SK-N-SH (cell line): ENCODE measurements around the gene HCN4. TPM values are rescaled to one million over a fixed set of nuclear protein-coding genes. Genes with fewer than 3 reads are reported as not detected.

Experiments used
- CTCF ChIA-PET: fragments of 300-600, 350-600 bp; formaldehyde crosslinking; extraction: SDS; loops from one replicate; lab custom pipeline; 2021; lab: Yijun Ruan, JAX
- POLR2A ChIA-PET: fragments of 350-600 bp; sonication (Branson Sonifier 250); formaldehyde crosslinking; extraction: SDS; loops from one replicate; lab custom pipeline; 2020; ENCODE audit warnings: antibody characterized with exemption, inconsistent platforms; lab: Yijun Ruan, JAX
- DNase-seq: peaks from one replicate; pipeline ENCODE4 v3.0.0; 2012
- H2AFZ ChIP-seq: fragments of 200-600 bp; sonication (generic); 2 replicates; pipeline ENCODE4 v1.8.1; 2016; ENCODE audit warnings: antibody characterized with exemption, mild to moderate bottlenecking, low read depth
- H3F3A ChIP-seq: fragments of 200-600 bp; sonication (generic); replicated peaks from 2 replicates; pipeline ENCODE3; 2016; ENCODE audit warnings: antibody characterized with exemption, mild to moderate bottlenecking; ENCODE audit not compliant: insufficient read depth
- H3K27ac ChIP-seq, 2 experiments: fragments of 200-500 bp in 1 of 2; fragments of 200-600 bp in 1 of 2; sonication (Bioruptor generic) in 1 of 2; sonication (generic), shearing (Covaris generic) in 1 of 2; 2 replicates each; pipeline versions ENCODE4 v1.5.1 to v1.6.1; 2014 to 2016; ENCODE audit warnings: low read depth in 2 of 2, inconsistent platforms in 1 of 2, low read length in 1 of 2, mild to moderate bottlenecking in 1 of 2, mixed read lengths in 1 of 2
- H3K27me3 ChIP-seq: fragments of 200-600 bp; sonication (generic), shearing (Covaris generic); 2 replicates; pipeline ENCODE4 v1.6.1; 2016; ENCODE audit warnings: mixed run types; ENCODE audit not compliant: insufficient read depth
- H3K36me3 ChIP-seq, 2 experiments: fragments of 200-500 bp in 1 of 2; fragments of 200-600 bp in 1 of 2; sonication (Bioruptor generic) in 1 of 2; sonication (generic) in 1 of 2; replicated peaks in 1 of 2; 2 replicates each; pipeline versions ENCODE3 to v1.5.1; 2014 to 2016; ENCODE audit warnings: low read length in 1 of 2, mild to moderate bottlenecking in 1 of 2; ENCODE audit not compliant: insufficient read depth in 2 of 2, control insufficient read depth in 1 of 2
- H3K4me1 ChIP-seq, 2 experiments: fragments of 200-500 bp in 1 of 2; fragments of 200-600 bp in 1 of 2; sonication (Bioruptor generic) in 1 of 2; sonication (generic), shearing (Covaris generic) in 1 of 2; 2 replicates each; pipeline versions ENCODE4 v1.5.1 to v1.6.1; 2014 to 2016; ENCODE audit warnings: low read depth in 1 of 2, low read length in 1 of 2, mixed run types in 1 of 2; ENCODE audit not compliant: insufficient read depth in 2 of 2, control insufficient read depth in 1 of 2
- H3K4me2 ChIP-seq: fragments of 200-600 bp; sonication (generic), shearing (Covaris generic); 2 replicates; pipeline ENCODE4 v1.6.1; 2017; ENCODE audit warnings: mixed run types
- H3K4me3 ChIP-seq, 2 experiments: fragments of 200-500 bp in 1 of 2; fragments of 200-600 bp in 1 of 2; sonication (Bioruptor generic) in 1 of 2; sonication (generic), shearing (Covaris generic) in 1 of 2; 2 replicates each; pipeline versions ENCODE4 v1.5.1 to v1.8.1; 2014 to 2016; ENCODE audit warnings: low read depth in 2 of 2, inconsistent platforms in 1 of 2, low read length in 1 of 2, mild to moderate bottlenecking in 1 of 2, mixed read lengths in 1 of 2, moderate library complexity in 1 of 2
- H3K79me2 ChIP-seq: fragments of 200-600 bp; sonication (generic); 2 replicates; pipeline ENCODE4 v1.8.1; 2017; ENCODE audit warnings: mild to moderate bottlenecking; ENCODE audit not compliant: insufficient read depth
- H3K9ac ChIP-seq: fragments of 200-600 bp; sonication (generic); 2 replicates; pipeline ENCODE4 v1.6.1; 2017; ENCODE audit warnings: mixed run types
- H3K9me2 ChIP-seq: fragments of 200-600 bp; sonication (generic); 2 replicates; pipeline ENCODE4 v1.6.1; 2017; ENCODE audit warnings: mixed run types
- H3K9me3 ChIP-seq: fragments of 200-600 bp; sonication (generic); 2 replicates; pipeline ENCODE4 v1.6.1; 2017; ENCODE audit warnings: mixed run types, mild to moderate bottlenecking, moderate library complexity
- H4K20me1 ChIP-seq: fragments of 200-600 bp; sonication (generic); 2 replicates; pipeline ENCODE4 v1.6.1; 2017; ENCODE audit warnings: mild to moderate bottlenecking, mixed run types; ENCODE audit not compliant: insufficient read depth
- CHD2 ChIP-seq: fragments of 150-350 bp; IDR thresholded peaks from 2 replicates; pipeline ENCODE4 v1.6.1; 2018; ENCODE audit warnings: low read length; ENCODE audit not compliant: partially characterized antibody
- ELF1 ChIP-seq: IDR thresholded peaks from 2 replicates; pipeline ENCODE4 v1.4.0; 2012
- EP300 ChIP-seq, 2 experiments: IDR thresholded peaks; 2 replicates each; pipeline versions ENCODE4 v1.4.0 to v1.6.1; 2012; ENCODE audit warnings: borderline replicate concordance in 1 of 2, low read depth in 1 of 2, low read length in 1 of 2
- EZH2phosphoT487 ChIP-seq: fragments of 200-600 bp; sonication (generic); IDR thresholded peaks from 2 replicates; pipeline ENCODE4 v1.6.1; 2017; ENCODE audit warnings: low read depth, mixed run types, mild to moderate bottlenecking, antibody characterized with exemption, moderate library complexity, borderline replicate concordance
- FOSL2 ChIP-seq: IDR thresholded peaks from 2 replicates; pipeline ENCODE4 v1.4.0; 2012; ENCODE audit warnings: low read depth, mild to moderate bottlenecking, moderate library complexity, borderline replicate concordance
- FOXJ3 ChIP-seq: sonication (generic); formaldehyde crosslinking; IDR thresholded peaks from 2 replicates; pipeline ENCODE4 v1.5.1; 2020; ENCODE audit warnings: mild to moderate bottlenecking, missing genetic modification reagents
- FOXM1 ChIP-seq: IDR thresholded peaks from 2 replicates; pipeline ENCODE4 v1.4.0; 2012; ENCODE audit warnings: low read depth, mild to moderate bottlenecking
- GABPA ChIP-seq: IDR thresholded peaks from 2 replicates; pipeline ENCODE4 v1.4.0; 2012; ENCODE audit warnings: low read depth, mild to moderate bottlenecking
- GATA2 ChIP-seq: sonication (generic); formaldehyde crosslinking; IDR thresholded peaks from 2 replicates; pipeline ENCODE4 v1.5.0; 2020; ENCODE audit warnings: mild to moderate bottlenecking, missing genetic modification reagents
- JUND ChIP-seq: IDR thresholded peaks from 2 replicates; pipeline ENCODE4 v1.4.0; 2012
- MEF2A ChIP-seq: IDR thresholded peaks from 2 replicates; pipeline ENCODE4 v1.4.0; 2012; ENCODE audit warnings: low read depth, borderline replicate concordance
- MXI1 ChIP-seq: IDR thresholded peaks from 2 replicates; pipeline ENCODE4 v1.6.1; 2012; ENCODE audit warnings: mild to moderate bottlenecking, low read depth, low read length, improper control_type of control experiment
- NRF1 ChIP-seq: IDR thresholded peaks from 2 replicates; pipeline ENCODE4 v1.6.1; 2012; ENCODE audit warnings: low read depth, mild to moderate bottlenecking, low read length
- PBX3 ChIP-seq: IDR thresholded peaks from 2 replicates; pipeline ENCODE4; 2012
- POLR2AphosphoS5 ChIP-seq: IDR thresholded peaks from 2 replicates; pipeline ENCODE4 v1.6.1; 2012; ENCODE audit warnings: low read depth, low read length
- RAD21 ChIP-seq: IDR thresholded peaks from 2 replicates; pipeline ENCODE4 v1.6.1; 2012; ENCODE audit warnings: mild to moderate bottlenecking, low read length
- RCOR1 ChIP-seq: fragments of 150-350 bp; IDR thresholded peaks from 2 replicates; pipeline ENCODE4 v1.6.1; 2017; ENCODE audit warnings: antibody characterized with exemption, low read length
- RFX5 ChIP-seq: IDR thresholded peaks from 2 replicates; pipeline ENCODE4 v1.6.1; 2012; ENCODE audit warnings: mild to moderate bottlenecking, improper control_type of control experiment, low read length
- RXRA ChIP-seq: IDR thresholded peaks from 2 replicates; pipeline ENCODE4 v1.4.0; 2012; ENCODE audit warnings: low read depth, mild to moderate bottlenecking, borderline replicate concordance
- SIN3A ChIP-seq: IDR thresholded peaks from 2 replicates; pipeline ENCODE4 v1.6.1; 2012; ENCODE audit warnings: low read depth, mild to moderate bottlenecking, low read length, moderate library complexity, borderline replicate concordance
- SMC3 ChIP-seq: IDR thresholded peaks from 2 replicates; pipeline ENCODE4 v1.6.1; 2012; ENCODE audit warnings: low read depth, low read length, improper control_type of control experiment
- TCF12 ChIP-seq: IDR thresholded peaks from 2 replicates; pipeline ENCODE4 v1.4.0; 2012
- TEAD4 ChIP-seq: IDR thresholded peaks from 2 replicates; pipeline ENCODE4 v1.4.0; 2012; ENCODE audit warnings: mild to moderate bottlenecking, borderline replicate concordance; ENCODE audit not compliant: insufficient read depth
- USF2 ChIP-seq: fragments of 150-350 bp; IDR thresholded peaks from 2 replicates; pipeline ENCODE4 v1.6.1; 2017; ENCODE audit warnings: antibody characterized with exemption, low read length, low read depth, borderline replicate concordance
- YY1 ChIP-seq: IDR thresholded peaks from 2 replicates; pipeline ENCODE4 v1.4.0; 2012; ENCODE audit warnings: low read depth, mild to moderate bottlenecking
- WGBS: methylation state at CpG from one replicate; pipeline ENCODE4 v1.1.6; 2017; ENCODE audit warnings: low lambda C conversion rate; 5-methylcytosine and 5-hydroxymethylcytosine counted together
- polyA plus RNA-seq, 3 experiments: library from polyadenylated mRNA; depleted of rRNA; stranded (reverse); fragments of >200 nt; gene quantifications; 2 replicates each; pipeline ENCODE4 v1.2.3, GENCODE V29; 2012
- TF ChIP-seq, protein P1 (sequence below): IDR thresholded peaks from 2 replicates; pipeline ENCODE4 v1.4.0; 2012; ENCODE audit warnings: low read depth, borderline replicate concordance
- TF ChIP-seq, protein P2 (sequence below): fragments of 150-350 bp; IDR thresholded peaks from 2 replicates; pipeline ENCODE4 v1.6.1; 2016; ENCODE audit warnings: mild to moderate bottlenecking, low read depth, low read length
- TF ChIP-seq, protein P3 (sequence below): IDR thresholded peaks from 2 replicates; pipeline ENCODE4 v1.4.0; 2012; ENCODE audit warnings: low read depth

Gene HCN4
- polyA plus RNA-seq, 1 of the 3 experiments (the other 2 are of a cell fraction) = not detected

- TF ChIP-seq RAD21 (peak; percentile 80), USF2 (no peak), SIN3A (no peak)
- TF ChIP-seq, all 33 proteins: peak for 6
Observed at GRCh38 chr15:73284090-73284716, 84.6 kb downstream of the HCN4 start (continued).

- peaks cover 3 to 13% of the 10 kb centered on the region in 2 experiments for H3K36me3 ChIP-seq
- peak overlapping the region; percentile 26 to 37; a peak in 3 of 4 replicates for H3K27ac ChIP-seq
- H3K27me3 ChIP-seq = no peaks in the 10 kb centered on the region
- no peak overlapping the region for H3K4me3 ChIP-seq
- POLR2A ChIA-PET = no interaction called here
- CTCF ChIA-PET = interaction anchor here (0.8 to 5.3 kb wide), 5 partner anchors 10 to 416 kb away, joined by 3 to 26 read pairs (median 8); no protein-coding TSS in a partner anchor
- no peaks in the 10 kb centered on the region for H3K9me3 ChIP-seq
- H2AFZ ChIP-seq = no peak overlapping the region
- TF ChIP-seq JUND = peak; percentile 57; the same call in 1 of the 2 replicates
- peak; percentile 59 for TF ChIP-seq PBX3
- no peak for TF ChIP-seq ELF1
- no peak for TF ChIP-seq EP300 (IDR thresholded peaks at IDR 0.05; ENCODE audit: borderline replicate concordance in 1 of 2, low read depth in 1 of 2, low read length in 1 of 2)
- TF ChIP-seq, protein P1, sequence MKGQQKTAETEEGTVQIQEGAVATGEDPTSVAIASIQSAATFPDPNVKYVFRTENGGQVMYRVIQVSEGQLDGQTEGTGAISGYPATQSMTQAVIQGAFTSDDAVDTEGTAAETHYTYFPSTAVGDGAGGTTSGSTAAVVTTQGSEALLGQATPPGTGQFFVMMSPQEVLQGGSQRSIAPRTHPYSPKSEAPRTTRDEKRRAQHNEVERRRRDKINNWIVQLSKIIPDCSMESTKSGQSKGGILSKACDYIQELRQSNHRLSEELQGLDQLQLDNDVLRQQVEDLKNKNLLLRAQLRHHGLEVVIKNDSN = no peak
- TF ChIP-seq FOXM1 = no peak
- TF ChIP-seq FOXJ3 (CRISPR knock-in tag) = no peak
- TF ChIP-seq USF2 = no peak
- no peak for TF ChIP-seq EZH2phosphoT487
- 0 out of 2 replicates have a peak, but pooled peaks have one; percentile 22 for TF ChIP-seq TEAD4
- no peak for TF ChIP-seq CHD2
- TF ChIP-seq GATA2 = no peak
- TF ChIP-seq, protein P2, sequence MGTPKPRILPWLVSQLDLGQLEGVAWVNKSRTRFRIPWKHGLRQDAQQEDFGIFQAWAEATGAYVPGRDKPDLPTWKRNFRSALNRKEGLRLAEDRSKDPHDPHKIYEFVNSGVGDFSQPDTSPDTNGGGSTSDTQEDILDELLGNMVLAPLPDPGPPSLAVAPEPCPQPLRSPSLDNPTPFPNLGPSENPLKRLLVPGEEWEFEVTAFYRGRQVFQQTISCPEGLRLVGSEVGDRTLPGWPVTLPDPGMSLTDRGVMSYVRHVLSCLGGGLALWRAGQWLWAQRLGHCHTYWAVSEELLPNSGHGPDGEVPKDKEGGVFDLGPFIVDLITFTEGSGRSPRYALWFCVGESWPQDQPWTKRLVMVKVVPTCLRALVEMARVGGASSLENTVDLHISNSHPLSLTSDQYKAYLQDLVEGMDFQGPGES = no peak
- peak; percentile 28; the same call in 1 of the 2 replicates for TF ChIP-seq FOSL2
- TF ChIP-seq SMC3 = no peak
- TF ChIP-seq MXI1 = no peak
- TF ChIP-seq, protein P3, sequence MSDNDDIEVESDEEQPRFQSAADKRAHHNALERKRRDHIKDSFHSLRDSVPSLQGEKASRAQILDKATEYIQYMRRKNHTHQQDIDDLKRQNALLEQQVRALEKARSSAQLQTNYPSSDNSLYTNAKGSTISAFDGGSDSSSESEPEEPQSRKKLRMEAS = no peak
- TF ChIP-seq RXRA = peak; percentile 37; the same call in 1 of the 2 replicates
- no peak for TF ChIP-seq RFX5
- peak; percentile 57 for TF ChIP-seq TCF12
- TF ChIP-seq POLR2AphosphoS5 = no peak
- TF ChIP-seq MEF2A = no peak
- TF ChIP-seq YY1 = no peak
- no peak for TF ChIP-seq GABPA
- TF ChIP-seq NRF1 = no peak
- TF ChIP-seq RCOR1 = no peak
- TF ChIP-seq, all 33 proteins: peak for 6
- H3K4me2 ChIP-seq = peak overlapping the region; percentile 51
- 86% methylated on average over 1 of the region's 2 CpGs for WGBS
- H3K79me2 ChIP-seq = no peaks in the 10 kb centered on the region
- peaks cover 11% of the 10 kb centered on the region for H3F3A ChIP-seq
- H3K9me2 ChIP-seq = no peaks in the 10 kb centered on the region
- no peak overlapping the region for H3K9ac ChIP-seq
- H4K20me1 ChIP-seq = no peaks in the 10 kb centered on the region
- DNase-seq = no peak
- H3K4me1 ChIP-seq = peaks cover 5 to 11% of the 10 kb centered on the region in 2 experiments
Observed at GRCh38 chr15:73283366-73283962, 85.3 kb downstream of the HCN4 start.
